GM18507 (cell line): Measurements from ENCODE around the gene STON1.
"Not testable (repeated sequence)": the region's sequence is repeated elsewhere in the genome, so short reads cannot be mapped to it uniquely, and the experiment has no call there.

ENCODE experiments used
- DNase-seq: peaks from one replicate; pipeline ENCODE4 v3.0.0; 2011; ENCODE audit warnings: low read depth; ENCODE audit not compliant: insufficient read length; ENCODE audit errors: extremely low spot score
- FAIRE-seq: peaks from 2 replicates; lab custom pipeline; 2011; peaks lifted over from hg19 to GRCh38; lab: Jason Lieb, UNC

The STON1 gene

DNA sequence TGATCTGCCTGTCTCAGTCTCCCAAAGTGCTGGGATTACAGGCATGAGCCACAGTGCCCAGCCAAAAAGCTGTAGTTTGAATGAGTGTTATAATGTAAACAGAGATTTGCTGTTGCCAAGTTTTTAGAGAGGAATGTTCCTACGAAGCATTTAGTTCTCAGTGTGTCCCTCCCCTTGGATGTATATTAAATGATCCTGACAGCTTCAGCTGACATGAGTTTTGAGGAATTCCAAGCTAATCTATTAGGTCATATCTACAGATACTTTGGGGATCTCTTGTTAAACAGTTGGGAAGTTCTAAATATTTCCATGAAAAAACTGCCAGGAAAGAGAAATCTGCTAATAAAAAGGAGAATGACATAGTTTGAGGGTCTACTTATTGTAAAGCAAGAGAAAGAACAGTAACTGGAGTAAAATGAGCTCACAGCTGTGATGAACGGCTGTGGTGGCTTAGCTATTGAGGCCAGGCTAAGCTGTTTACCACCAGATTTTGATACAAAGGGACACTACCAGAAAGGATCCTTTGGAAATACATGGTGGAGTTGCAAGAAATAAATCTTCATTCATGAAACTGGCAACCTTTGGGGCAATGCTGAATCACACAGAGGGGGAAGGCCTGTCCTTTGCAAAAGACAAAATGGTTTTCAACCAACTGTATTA is 2.6 kb upstream of the STON1 start:
- FAIRE-seq = peak; percentile 31

DNA sequence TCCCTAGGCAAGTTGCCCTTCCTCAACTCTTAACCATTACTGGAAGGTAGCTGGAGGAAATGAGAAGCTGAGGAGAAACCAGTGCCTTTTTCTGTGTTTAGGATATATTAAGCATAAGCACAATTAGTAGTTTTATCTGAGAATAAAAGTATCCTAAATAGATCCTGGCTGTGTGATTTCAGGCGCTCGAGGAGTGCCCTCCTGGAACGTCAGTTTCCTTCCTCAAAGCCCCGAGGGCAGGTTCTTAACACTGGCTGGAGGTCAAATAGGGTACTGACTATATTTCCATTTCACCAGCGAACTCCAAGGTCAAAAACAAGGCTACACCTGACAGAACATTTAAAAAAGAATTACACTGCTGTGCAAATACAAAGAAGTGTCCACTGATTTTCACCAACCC is 1.5 kb upstream of the STON1 start:
- DNase-seq (no peak), FAIRE-seq (no peak)

More for the DNA sequence above, 2.6 kb upstream of the STON1 start:
- no peak for DNase-seq

DNA sequence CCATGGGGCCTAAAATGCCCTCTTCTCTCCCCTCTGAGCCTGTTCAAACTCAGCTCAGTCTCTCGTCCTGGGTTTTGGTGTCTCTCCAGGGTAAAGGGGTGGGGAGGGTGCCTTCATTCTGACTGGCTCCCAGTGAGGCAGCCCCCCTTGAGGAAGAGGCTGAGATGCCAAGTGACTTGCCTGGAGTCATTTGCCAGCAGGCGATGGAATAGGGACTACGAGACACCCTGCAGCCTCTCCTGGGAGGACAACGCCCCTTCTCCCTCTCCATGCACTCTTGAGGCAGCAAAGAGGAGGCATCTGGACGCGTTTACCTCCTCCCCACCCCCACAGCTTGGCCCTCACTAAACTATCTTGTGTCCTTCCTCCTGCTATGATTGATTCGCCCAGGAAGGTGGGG is 760 bp upstream of the STON1 start:
- DNase-seq (no peak), FAIRE-seq (no peak)

DNA sequence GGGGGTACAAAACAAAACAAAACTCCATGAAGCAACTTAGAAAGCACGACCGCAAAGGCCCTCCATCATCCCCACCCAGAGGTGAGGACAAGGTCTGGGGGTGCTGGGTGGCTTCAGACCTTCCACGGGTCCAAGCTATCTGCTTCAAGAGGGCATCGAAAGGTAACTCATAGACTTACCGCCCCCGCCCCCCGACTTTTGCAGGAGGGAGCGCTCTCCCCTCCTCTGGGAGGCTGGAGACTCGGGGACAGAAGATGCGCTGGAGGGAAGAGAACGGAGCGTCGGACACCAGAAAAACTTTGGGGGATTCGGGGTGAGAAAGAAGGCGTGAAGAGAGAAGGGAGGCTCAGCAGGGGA is 300 bp upstream of the STON1 start:
- FAIRE-seq = no peak
- DNase-seq = no peak

DNA sequence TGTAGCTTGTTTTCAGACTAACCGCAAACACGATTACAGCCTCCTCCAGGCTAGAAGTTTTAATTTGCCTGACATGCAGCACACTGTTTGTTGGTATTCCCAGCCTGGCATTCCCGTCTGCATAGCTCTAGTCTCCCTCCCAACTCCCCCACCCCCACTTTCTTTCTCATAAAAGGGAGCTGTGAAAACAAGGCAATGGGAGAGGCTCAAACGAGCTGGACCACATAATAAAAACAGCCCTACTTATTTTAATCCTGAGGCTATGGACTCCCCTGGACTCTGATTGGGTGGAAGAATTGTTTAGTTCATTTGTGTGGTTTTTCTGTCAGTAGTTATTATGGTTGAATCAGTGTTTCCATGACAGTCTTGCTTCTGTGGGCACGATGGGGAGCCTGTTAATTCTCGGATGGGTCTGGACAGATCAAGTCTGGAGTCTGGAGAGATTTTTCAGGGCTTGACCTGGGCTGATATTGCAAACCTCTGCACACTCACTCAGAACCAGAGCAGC is 1.2 kb downstream of the STON1 start:
- no peak for FAIRE-seq
- no peak for DNase-seq

DNA sequence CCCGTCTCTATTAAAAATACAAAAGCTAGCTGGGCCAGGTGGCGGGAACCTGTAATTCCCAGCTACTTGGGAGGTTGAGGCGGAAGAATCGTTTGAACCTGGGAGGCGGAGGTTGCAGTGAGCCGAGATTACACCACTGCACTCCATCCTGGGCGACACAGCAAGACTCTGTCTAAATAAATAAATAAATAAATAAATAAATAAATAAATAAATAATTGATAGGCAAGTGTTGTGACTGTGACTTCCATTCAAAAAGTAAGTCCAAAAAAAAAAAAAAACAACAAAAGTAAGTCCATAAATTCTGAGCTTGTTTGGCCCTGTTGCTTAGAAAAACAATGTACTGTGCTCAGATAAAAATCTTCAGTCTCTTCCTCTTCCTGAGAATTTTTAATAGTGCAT is 2.2 kb downstream of the STON1 start:
- DNase-seq (no peak), FAIRE-seq (no peak)

DNA sequence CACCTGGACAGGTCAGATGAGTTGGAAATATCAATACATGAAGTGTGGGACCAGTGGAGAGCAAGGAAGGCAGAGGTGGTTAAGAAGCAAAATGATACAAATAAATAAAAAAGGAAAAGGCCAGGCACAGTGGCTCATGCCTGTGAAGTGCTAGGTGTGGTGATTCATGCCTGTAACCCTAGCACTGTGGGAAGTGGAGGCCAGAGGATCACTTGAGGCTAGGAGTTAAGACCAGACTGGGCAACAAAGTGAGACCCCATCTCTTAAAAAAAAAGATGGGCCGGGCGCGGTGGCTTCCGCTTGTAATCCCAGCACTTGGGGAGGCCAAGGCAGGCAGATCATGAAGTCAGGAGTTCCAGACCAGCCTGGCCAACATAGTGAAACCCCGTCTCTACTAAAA is 2.9 kb downstream of the STON1 start:
- no peak for FAIRE-seq
- no peak for DNase-seq

DNA sequence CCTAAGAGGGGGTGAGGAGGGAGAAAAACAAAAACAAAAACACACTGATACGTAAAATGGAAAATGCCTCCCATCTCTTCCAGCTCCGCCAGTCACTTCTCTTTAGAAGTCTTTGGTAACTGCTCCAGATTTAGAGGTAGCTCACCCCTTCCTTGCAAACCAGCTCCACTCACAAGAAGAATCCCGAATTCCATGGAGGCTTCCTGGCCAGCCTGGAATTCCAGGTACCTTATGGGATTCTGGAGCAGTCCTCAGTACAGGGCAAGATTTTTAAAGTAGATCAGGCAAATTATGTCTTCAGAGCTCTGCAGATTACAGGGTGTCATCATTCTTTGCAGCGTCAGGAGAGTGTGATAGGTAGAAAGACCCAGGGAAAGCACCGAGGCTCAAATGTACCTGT is 4.8 kb downstream of the STON1 start:
- FAIRE-seq (no peak), DNase-seq (no peak)

DNA sequence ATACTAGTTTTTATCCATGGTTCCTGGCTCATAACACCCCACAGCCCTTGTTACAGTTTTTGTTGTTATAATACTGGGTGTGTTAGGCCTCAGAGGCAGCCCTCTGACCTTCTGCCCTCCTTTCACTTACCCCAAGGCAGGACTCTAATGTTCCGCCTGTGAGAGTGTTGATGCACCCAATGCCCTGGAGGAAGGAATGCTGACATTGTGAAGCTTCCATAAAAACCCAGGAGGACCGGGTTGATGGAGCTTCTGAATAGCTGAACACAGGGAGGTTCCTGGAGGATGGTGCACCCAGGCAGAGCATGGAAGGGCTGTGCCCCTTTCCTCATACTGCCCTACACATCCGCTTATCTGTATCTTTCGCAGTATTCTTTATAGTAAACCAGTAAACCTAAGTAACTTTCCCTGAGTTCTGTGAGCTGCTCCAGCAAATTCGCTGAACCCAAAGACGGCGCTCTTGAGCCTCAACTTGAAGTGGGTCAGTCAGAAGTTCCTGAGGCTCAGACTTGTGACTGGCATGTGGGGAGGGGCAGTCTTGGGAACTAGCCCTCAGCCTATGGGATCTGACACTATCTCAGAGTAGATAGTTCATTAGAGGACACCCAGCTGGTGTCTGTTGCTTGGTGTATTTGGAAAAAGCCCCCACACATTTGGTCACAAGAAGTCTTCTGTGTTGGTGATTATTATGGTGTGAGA is 10.4 kb downstream of the STON1 start:
- no peak for DNase-seq
- no peak for FAIRE-seq

DNA sequence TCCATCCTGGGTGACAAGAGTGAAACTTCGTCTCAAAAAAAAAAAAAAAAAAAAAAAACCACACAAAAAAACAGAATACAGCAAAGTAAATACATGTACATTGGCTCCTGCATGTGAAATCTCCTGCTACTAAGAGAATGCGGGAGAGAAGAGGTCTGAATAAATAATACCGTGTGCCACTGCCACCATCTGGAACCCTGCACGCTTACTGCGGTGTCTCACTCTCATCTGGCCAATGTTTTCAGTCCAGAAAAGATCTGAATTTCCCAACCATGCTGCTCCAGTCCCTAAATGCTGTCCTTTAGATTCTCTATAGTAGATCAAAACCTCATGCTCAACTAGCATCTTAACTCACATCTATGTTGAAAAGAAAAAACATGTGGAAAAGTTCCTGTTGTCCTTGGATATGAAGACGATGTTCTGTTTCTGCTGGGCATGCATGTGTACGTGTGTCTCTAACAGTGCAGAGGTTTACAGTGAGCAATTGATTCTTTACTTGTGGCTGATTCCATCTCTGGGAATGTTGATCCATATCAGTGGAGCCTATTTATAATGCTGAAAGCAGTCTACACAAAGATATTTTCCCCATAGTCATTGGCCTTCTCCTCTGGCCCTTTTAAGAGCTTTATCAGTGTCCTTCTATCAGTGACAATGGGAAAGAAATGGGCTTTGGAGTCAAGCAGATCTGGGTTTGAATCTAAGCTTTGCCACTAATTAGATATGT is 11.9 kb downstream of the STON1 start:
- FAIRE-seq (no peak), DNase-seq (no peak)

DNA sequence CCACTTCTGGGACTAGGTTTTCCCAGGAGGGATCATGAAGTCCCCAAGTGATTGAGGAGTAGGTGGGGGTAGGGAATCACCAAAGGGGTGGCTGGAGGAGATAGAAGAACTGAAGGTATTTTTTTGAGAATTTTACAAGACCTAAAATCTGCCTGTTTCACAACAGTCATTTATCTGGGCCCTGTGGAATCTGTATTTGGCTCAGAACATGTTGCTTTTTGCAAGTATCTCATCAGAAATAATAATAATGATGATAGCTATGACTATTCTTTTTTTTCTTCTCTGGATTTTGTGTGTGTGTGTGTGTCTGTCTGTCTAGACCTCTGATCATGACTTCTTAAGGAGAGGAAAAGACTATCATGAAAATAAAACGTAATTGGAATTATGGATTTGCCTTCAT is 13.9 kb downstream of the STON1 start:
- FAIRE-seq = no peak
- DNase-seq = no peak

DNA sequence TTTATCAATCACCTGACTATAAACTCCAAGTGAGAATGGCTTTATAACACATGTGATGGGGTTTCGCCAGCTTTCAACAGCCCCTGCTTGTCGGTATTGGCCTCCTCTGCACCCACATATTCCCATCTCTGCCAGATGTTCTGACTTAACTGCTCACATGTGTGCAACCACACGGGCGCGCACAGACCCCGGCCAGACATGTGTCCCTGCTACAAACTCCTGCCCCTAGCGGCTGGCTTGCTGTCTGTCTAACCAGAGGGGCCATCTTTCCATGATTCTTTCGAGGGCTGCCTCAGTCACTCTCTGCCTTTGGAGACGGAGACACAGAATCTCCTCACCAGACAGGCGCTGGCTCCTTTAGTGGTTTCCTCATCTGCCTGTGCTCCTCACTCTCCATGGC is 15.3 kb downstream of the STON1 start:
- DNase-seq (no peak), FAIRE-seq (no peak)

DNA sequence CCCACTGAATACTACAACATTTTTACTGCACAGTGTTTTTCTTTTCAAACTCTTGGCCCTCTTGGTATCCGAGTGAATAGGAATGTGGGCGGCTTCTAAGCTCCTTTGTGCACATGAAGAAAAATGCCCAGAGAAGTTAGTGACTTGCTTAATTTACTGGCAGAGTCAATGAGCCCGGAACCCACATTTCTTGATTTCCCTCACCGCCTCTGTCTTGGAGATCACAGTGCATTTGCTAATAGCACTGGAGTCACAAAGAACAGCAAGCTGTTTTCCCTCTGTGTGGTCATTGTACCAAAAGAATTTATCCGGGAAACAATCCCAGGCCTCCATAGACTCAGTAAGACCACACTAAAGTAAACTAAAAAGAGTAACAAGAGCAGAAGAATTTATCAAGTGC is 18.9 kb downstream of the STON1 start:
- DNase-seq (no peak), FAIRE-seq (no peak)

DNA sequence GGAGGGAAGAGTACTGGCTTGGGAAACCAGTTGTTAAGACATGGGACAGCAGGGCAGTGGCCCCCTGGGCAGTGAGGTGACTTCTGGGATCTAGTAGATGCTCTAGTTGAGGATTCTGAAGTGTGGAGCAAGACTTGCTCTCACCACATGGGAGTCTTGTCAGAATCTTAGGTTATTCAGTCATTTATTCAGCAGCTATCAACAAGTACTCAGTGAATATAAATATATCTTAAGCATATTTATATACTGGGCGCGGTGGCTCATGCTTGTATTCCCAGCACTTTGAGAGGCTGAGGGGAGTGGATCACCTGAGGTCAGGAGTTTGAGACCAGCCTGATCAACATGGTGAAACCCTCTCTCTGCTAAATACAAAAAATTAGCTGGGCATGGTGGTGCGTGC is 20.0 kb downstream of the STON1 start:
- no peak for DNase-seq
- no peak for FAIRE-seq

DNA sequence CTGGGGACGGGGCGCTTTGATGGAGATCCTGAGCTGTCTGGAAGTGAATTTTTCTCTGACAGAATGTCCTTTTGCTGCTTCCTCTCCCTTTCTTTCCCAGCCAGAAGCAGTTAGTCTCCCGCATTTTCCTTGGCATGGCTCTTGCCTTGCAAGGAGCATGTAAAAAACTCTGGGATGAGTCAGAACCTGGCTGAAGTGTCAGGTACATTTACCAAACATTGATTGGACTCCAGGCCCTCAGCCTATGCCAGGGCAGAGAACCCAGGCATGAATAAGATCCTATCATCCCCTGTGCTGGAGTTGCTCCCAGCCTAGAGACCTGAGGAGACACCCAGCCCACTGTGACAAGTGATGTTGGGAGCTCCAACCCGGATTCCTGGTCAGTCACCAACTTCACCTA is 21.6 kb downstream of the STON1 start:
- no peak for DNase-seq
- FAIRE-seq = no peak

DNA sequence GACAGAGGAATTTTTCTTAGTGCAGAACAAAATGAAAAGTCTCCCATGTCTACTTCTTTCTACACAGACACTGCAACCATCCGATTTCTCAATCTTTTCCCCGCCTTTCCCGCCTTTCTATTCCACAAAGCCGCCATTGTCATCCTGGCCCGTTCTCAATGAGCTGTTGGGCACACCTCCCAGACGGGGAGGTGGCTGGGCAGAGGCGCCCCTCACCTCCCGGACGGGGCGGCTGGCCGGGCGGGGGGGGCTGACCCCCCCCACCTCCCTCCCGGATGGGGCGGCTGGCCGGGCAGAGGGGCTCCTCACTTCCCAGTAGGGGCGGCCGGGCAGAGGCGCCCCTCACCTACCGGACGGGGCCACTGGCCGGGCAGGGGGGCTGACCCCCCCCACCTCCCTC is 25.1 kb downstream of the STON1 start:
- not testable (repeated sequence) for DNase-seq, FAIRE-seq

DNA sequence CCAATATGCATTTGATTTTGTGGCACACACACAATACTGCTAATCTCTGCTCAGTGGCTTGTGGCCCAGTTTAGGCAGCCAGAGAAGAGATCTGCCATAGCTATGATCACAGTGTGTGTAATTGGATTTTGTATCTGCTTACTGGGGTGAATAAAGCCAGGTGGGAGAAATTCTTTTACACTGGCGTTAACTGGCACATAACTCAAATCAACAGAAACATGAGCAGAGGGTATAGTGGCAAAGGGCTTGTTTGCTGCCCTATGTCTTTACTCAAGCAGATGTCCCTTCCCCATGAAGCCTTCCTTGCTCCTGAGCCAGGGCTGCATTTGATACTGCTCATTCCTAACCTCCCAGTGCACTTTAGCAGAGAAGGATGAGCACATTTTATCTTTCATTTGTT is 28.5 kb downstream of the STON1 start:
- no peak for FAIRE-seq
- no peak for DNase-seq

DNA sequence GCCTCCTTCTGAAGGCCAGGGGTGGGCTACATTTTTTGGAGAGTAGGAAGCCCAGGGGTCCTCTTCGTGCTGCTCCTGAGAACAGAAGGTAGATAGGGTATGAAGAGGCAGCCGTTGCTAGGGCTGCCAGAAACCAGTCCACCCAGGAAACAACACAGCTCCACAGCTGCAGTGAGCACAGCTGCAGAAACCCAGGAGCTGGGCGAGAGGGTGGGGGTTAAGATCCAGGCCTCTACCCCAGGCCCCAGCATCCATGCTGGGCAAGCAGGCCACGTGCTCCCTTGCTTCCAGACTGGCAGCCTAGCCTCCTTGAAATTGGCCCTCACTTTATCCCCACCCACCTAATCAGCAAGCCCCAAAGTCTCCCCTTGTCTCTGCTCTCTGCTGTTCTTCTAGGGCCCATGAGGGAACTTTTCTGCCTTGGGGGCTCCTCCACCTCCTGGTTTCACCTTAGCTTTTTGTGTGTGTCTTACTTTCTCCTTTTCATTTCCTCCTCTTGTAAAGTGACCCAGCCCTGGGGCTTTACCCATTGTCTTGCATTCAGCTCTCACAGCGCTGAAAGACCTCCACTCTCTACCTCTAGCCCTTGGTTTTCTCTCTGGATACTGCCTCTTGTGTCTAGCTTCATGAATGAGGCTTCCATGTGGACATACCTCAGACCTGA is 30.7 kb downstream of the STON1 start:
- no peak for DNase-seq
- FAIRE-seq = no peak

DNA sequence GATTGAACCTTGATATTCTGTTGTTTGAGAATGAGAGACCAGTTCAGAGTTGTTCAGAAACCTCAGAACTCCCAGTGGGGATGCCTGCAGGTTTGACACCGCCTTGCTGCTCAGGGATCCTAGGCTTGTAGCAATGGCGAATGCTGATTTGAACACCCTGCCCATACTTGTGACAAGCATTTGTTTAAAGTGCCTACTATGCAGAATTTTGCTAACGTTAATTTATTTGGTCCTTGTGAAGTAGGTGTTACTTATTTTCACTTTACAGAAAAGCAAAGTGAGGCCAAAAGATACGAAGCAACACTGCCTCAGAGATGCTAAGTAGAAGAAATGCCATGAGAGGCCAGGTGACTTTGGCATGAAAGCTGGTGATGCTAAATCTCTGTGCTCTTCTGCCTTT is 32.3 kb downstream of the STON1 start:
- DNase-seq (no peak), FAIRE-seq (no peak)

DNA sequence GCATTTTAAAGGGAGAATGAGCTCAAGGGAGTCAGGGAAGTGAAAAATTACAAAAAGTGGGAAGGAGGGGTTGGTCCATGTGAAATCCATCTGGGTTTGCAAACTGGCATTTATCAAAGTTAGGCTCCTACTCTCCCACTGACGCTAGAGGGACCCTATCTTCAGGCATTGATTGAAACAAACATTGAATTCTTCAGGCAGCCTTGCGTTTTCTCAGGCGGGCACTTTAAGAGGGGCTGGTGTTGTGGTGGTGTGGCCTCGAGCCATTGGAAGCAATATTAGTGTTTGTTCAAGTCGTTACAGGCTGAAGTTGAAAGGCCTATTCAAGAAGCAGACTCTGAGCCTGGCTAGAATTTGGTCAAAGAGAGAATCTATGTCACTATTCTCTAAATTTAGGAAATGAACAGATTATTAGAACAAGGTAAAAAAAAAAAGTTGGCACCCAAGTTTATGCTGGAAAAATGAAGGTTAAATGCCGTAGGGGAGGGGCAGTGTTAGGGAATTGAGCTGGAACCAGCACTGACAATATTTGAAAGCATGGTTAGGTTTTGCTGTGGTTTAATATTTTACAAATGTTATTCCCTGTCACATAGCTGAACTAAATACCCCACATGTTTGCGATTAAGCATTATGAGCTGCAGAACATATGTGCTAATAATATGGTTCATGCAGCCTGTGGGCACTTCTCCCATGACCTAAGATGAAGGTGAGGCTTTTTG is 36.8 kb downstream of the STON1 start:
- DNase-seq (no peak), FAIRE-seq (no peak)
